Hepatocyte (in vitro differentiated cells): ENCODE measurements around the gene FKBP1B. TPM values are rescaled to one million over a fixed set of nuclear protein-coding genes. Genes with fewer than 3 reads are reported as not detected.

ENCODE experiments used
- DNase-seq: peaks from one replicate; pipeline ENCODE4 v3.0.0-alpha.2; 2016; ENCODE audit warnings: low spot score
- H2AFZ ChIP-seq: fragments of 200-600 bp; sonication (generic); 2 replicates; pipeline ENCODE4 v1.6.0; 2016; ENCODE audit warnings: antibody characterized with exemption, mild to moderate bottlenecking
- H3K27ac ChIP-seq: fragments of 200-600 bp; sonication (generic); 2 replicates; pipeline ENCODE4 v1.5.1; 2016; ENCODE audit warnings: mild to moderate bottlenecking
- H3K27me3 ChIP-seq: fragments of 200-600 bp; sonication (generic); 2 replicates; pipeline ENCODE4 v1.6.1; 2016
- H3K36me3 ChIP-seq: fragments of 200-600 bp; sonication (generic); replicated peaks from 2 replicates; pipeline ENCODE4 v1.5.1; 2016; ENCODE audit warnings: low read depth; ENCODE audit not compliant: insufficient read depth
- H3K4me1 ChIP-seq: fragments of 200-600 bp; sonication (generic); 2 replicates; pipeline ENCODE4 v1.5.1; 2016; ENCODE audit warnings: mild to moderate bottlenecking, moderate library complexity; ENCODE audit not compliant: insufficient read depth
- H3K4me2 ChIP-seq: fragments of 200-600 bp; sonication (generic); 2 replicates; pipeline ENCODE4 v1.6.0; 2016
- H3K4me3 ChIP-seq: fragments of 200-600 bp; sonication (generic); 2 replicates; pipeline ENCODE4 v1.5.1; 2016; ENCODE audit warnings: mild to moderate bottlenecking
- H3K79me2 ChIP-seq: fragments of 200-600 bp; sonication (generic); 2 replicates; pipeline ENCODE4 v1.6.0; 2017; ENCODE audit warnings: mild to moderate bottlenecking
- H3K9me2 ChIP-seq: fragments of 200-600 bp; sonication (generic); replicated peaks from 2 replicates; pipeline ENCODE4 v1.6.0; 2017; ENCODE audit warnings: mild to moderate bottlenecking; ENCODE audit not compliant: insufficient read depth
- H3K9me3 ChIP-seq: fragments of 200-600 bp; sonication (generic); 2 replicates; pipeline ENCODE4 v1.5.1; 2016; ENCODE audit warnings: low read depth, mild to moderate bottlenecking
- H4K20me1 ChIP-seq: fragments of 200-600 bp; sonication (generic); 2 replicates; pipeline ENCODE4 v1.6.0; 2016; ENCODE audit warnings: mild to moderate bottlenecking; ENCODE audit not compliant: insufficient read depth, poor library complexity, severe bottlenecking
- EZH2 ChIP-seq: fragments of 200-600 bp; sonication (generic); IDR thresholded peaks from 2 replicates; pipeline ENCODE4 v1.6.1; 2016; ENCODE audit warnings: antibody characterized with exemption, mild to moderate bottlenecking, borderline replicate concordance
- EZH2phosphoT487 ChIP-seq: fragments of 200-600 bp; sonication (generic); IDR thresholded peaks from one replicate; pipeline ENCODE4 v1.6.1; 2018; ENCODE audit warnings: antibody characterized with exemption, mild to moderate bottlenecking, low read depth, moderate library complexity; ENCODE audit not compliant: unreplicated experiment, severe bottlenecking
- WGBS: methylation state at CpG from one replicate; pipeline ENCODE4 v1.1.6; 2016; ENCODE audit warnings: low lambda C conversion rate; ENCODE audit errors: missing lambda C conversion rate; 5-methylcytosine and 5-hydroxymethylcytosine counted together
- polyA plus RNA-seq: library from polyadenylated mRNA; unstranded; fragments of >200 nt; fragmentation: Nextera tagmentation; extraction: Ambion mirVana; gene quantifications from 2 replicates; pipeline ENCODE4 v1.2.1, GENCODE V29; 2016
- total RNA-seq: library from RNA; depleted of rRNA; stranded (reverse); fragments of >200 nt; gene quantifications from 2 replicates; pipeline ENCODE4 v1.2.3, GENCODE V29; 2014
- TF ChIP-seq, protein P1 (sequence below): fragments of 200-600 bp; sonication (generic); IDR thresholded peaks from 2 replicates; pipeline ENCODE4 v1.5.1; 2016; ENCODE audit warnings: antibody characterized with exemption, mild to moderate bottlenecking; ENCODE audit not compliant: poor library complexity

The FKBP1B gene
- total and polyA plus RNA-seq, 2 experiments from 2014 or later, result 20.2 to 37.2 TPM

DNA sequence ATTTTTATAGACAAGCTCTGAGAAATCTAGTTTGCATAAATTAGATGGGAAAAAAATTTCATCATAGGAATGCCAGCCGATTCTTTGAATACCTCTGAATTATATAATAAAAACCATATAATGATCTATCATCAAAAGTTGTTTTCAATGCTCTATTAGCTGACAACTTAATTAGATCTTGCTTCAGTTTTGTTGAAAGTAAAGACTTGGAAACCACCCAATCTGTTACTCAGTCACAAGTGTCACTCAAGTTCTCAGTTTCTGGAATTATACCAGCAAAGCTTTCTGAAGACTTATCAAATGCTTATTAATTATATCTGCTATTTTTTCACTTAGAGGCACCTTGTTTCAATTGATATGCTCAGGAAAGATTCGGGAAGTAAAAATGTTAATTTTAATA is 52.5 kb downstream of the FKBP1B start:
- no peak overlapping the region for H2AFZ ChIP-seq
- no peak overlapping the region for H3K27ac ChIP-seq
- H3K79me2 ChIP-seq, result no peaks in the 10 kb centered on the region
- no peak overlapping the region for H3K4me3 ChIP-seq
- H3K4me2 ChIP-seq, result no peak overlapping the region
- no peaks in the 10 kb centered on the region for H3K27me3 ChIP-seq
- H3K9me2 ChIP-seq, result no peaks in the 10 kb centered on the region
- DNase-seq, result no peak
- H3K36me3 ChIP-seq, result no peaks in the 10 kb centered on the region
- H3K4me1 ChIP-seq, result no peaks in the 10 kb centered on the region
- H4K20me1 ChIP-seq, result no peaks in the 10 kb centered on the region
- H3K9me3 ChIP-seq, result no peaks in the 10 kb centered on the region
- TF ChIP-seq EZH2phosphoT487, result no peak
- TF ChIP-seq, protein P1, sequence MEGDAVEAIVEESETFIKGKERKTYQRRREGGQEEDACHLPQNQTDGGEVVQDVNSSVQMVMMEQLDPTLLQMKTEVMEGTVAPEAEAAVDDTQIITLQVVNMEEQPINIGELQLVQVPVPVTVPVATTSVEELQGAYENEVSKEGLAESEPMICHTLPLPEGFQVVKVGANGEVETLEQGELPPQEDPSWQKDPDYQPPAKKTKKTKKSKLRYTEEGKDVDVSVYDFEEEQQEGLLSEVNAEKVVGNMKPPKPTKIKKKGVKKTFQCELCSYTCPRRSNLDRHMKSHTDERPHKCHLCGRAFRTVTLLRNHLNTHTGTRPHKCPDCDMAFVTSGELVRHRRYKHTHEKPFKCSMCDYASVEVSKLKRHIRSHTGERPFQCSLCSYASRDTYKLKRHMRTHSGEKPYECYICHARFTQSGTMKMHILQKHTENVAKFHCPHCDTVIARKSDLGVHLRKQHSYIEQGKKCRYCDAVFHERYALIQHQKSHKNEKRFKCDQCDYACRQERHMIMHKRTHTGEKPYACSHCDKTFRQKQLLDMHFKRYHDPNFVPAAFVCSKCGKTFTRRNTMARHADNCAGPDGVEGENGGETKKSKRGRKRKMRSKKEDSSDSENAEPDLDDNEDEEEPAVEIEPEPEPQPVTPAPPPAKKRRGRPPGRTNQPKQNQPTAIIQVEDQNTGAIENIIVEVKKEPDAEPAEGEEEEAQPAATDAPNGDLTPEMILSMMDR, result no peak
- no peak for TF ChIP-seq EZH2
- WGBS, result 89% methylated on average over 2 of the region's 2 CpGs

DNA sequence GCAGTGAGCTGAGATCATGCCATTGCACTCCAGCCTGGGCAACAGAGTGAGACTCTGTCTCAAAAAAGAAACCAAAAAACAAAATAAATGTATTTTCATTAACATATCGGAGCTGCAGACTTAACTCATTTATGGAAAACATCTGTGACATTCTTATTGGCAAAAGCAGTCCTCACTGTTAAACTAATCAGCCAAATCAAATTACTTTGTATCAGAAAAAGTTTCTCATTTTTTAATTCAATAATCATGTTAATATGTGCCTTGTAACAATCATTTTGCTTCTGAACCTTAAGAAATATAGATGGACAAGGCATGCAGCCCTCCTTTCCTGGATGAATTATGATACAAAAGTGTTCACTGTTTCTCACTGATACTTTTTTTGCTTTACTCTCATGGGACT is 53.1 kb downstream of the FKBP1B start:
- Histone ChIP-seq H3K4me3 (no peak overlapping the region), H3K27ac (no peak overlapping the region), H3K79me2 (no peaks in the 10 kb centered on the region), H4K20me1 (no peaks in the 10 kb centered on the region), H3K27me3 (no peaks in the 10 kb centered on the region), H3K9me3 (no peaks in the 10 kb centered on the region), H3K4me1 (no peaks in the 10 kb centered on the region), H3K9me2 (no peaks in the 10 kb centered on the region), H2AFZ (no peak overlapping the region), H3K4me2 (no peak overlapping the region), H3K36me3 (no peaks in the 10 kb centered on the region)
- TF ChIP-seq, protein P1, result no peak
- TF ChIP-seq EZH2, result no peak
- no peak for TF ChIP-seq EZH2phosphoT487
- DNase-seq, result no peak
- WGBS, result 89% methylated on average over 1 of the region's 1 CpG

- H3K79me2 ChIP-seq, result no peaks in the 10 kb centered on the region
- H2AFZ ChIP-seq, result no peak overlapping the region
- H3K4me2 ChIP-seq, result no peak overlapping the region
- H3K4me3 ChIP-seq, result no peak overlapping the region
- TF ChIP-seq EZH2, result no peak
- TF ChIP-seq EZH2phosphoT487, result no peak
- TF ChIP-seq, protein P1, result no peak
- H3K36me3 ChIP-seq, result no peaks in the 10 kb centered on the region
- H3K4me1 ChIP-seq, result no peaks in the 10 kb centered on the region
- no peak for DNase-seq
- WGBS, result 91% methylated on average over 8 of the region's 8 CpGs
- H3K9me3 ChIP-seq, result no peaks in the 10 kb centered on the region
- no peak overlapping the region for H3K27ac ChIP-seq
- H3K27me3 ChIP-seq, result no peaks in the 10 kb centered on the region
- H4K20me1 ChIP-seq, result no peaks in the 10 kb centered on the region
- H3K9me2 ChIP-seq, result no peaks in the 10 kb centered on the region
Observed at GRCh38 chr2:24104110-24104650, 54.6 kb downstream of the FKBP1B start.

DNA sequence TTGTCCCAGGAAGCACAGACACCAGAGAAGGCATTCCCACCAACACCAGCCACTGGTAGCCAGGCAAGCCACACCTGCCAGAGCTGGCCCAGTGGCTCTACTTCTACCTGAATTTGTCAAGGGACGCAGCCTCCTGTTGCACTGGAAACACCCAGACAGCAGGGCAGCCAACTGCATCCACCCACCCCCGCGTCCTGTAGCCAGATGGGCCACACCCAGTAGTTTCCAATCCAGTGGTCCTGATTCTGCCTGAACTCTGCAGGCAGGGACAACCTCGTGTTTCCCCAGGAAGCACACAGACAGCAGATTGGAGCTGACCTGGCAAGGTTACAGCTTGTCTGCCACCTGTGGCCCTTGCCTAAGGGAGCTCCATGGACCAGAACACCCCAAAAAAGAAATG is 55.4 kb downstream of the FKBP1B start:
- H3K9me2 ChIP-seq, result no peaks in the 10 kb centered on the region
- TF ChIP-seq EZH2, result no peak
- TF ChIP-seq, protein P1, result no peak
- TF ChIP-seq EZH2phosphoT487, result no peak
- WGBS, result 89% methylated on average over 4 of the region's 4 CpGs
- H3K36me3 ChIP-seq, result no peaks in the 10 kb centered on the region
- H3K9me3 ChIP-seq, result no peaks in the 10 kb centered on the region
- H3K27ac ChIP-seq, result no peak overlapping the region
- H3K27me3 ChIP-seq, result no peaks in the 10 kb centered on the region
- no peak for DNase-seq
- H2AFZ ChIP-seq, result no peak overlapping the region
- no peak overlapping the region for H3K4me3 ChIP-seq
- no peaks in the 10 kb centered on the region for H3K4me1 ChIP-seq
- no peaks in the 10 kb centered on the region for H3K79me2 ChIP-seq
- no peak overlapping the region for H3K4me2 ChIP-seq
- no peaks in the 10 kb centered on the region for H4K20me1 ChIP-seq
